Tibial artery (tissue), 4 donors: ENCODE measurements around the gene ADAMTSL4.

Experiments used
- DNase-seq, 2 donors: peaks; one replicate each; pipeline ENCODE4 v3.0.0-alpha.2; 2019
- H3K27ac ChIP-seq, 2 donors: fragments of 200-600 bp; sonication (generic) in 1 of 2; 1 replicate in 1 of 2; 2 replicates in 1 of 2; pipeline ENCODE4 v1.5.1; 2018 to 2019; ENCODE audit warnings: mild to moderate bottlenecking in 1 of 2
- H3K27me3 ChIP-seq, 2 donors: fragments of 200-600 bp; sonication (generic) in 1 of 2; one replicate each; pipeline versions ENCODE4 v1.5.1 to v1.6.0; 2016 to 2019
- H3K36me3 ChIP-seq, 3 donors: fragments of 200-600 bp; sonication (generic) in 2 of 3; one replicate each; pipeline ENCODE4 v1.5.1; 2016 to 2019; ENCODE audit warnings: mild to moderate bottlenecking in 2 of 3
- H3K4me1 ChIP-seq, 4 donors: fragments of 200-600 bp; sonication (generic) in 2 of 4; 1 replicate in 3 of 4; 2 replicates in 1 of 4; pipeline ENCODE4 v1.5.1; 2016 to 2019
- H3K4me3 ChIP-seq, 2 donors: fragments of 200-600 bp; sonication (generic) in 1 of 2; 1 replicate in 1 of 2; 2 replicates in 1 of 2; pipeline ENCODE4 v1.5.1; 2018 to 2019; ENCODE audit warnings: mild to moderate bottlenecking in 2 of 2
- H3K9me3 ChIP-seq, 3 donors: fragments of 200-600 bp; sonication (generic) in 1 of 3; one replicate each; pipeline ENCODE4 v1.5.1; 2016 to 2019
- intact Hi-C: fragments of 100-400 bp; cut with DNase I; formaldehyde crosslinking; loops from one replicate; pipeline ENCODE4 v1.15.0; 2023; ENCODE audit warnings: low total_unique reads
- TF ChIP-seq, protein P1 (sequence below), 2 experiments: fragments of 200-600 bp in 1 of 2; fragments of 450-650 bp in 1 of 2; IDR thresholded peaks; one replicate each; pipeline ENCODE4 v1.5.1; 2017 to 2019; ENCODE audit warnings: antibody characterized with exemption in 2 of 2, mild to moderate bottlenecking in 1 of 2, moderate library complexity in 1 of 2

The ADAMTSL4 gene

GRCh38 chr1:150550222-150551050 lies 1.2 kb downstream of the ADAMTSL4 start:
- no peaks in the 10 kb centered on the region for H3K27me3 ChIP-seq
- peak in 1 of 2 donors; percentile 85 for DNase-seq
- intact Hi-C loops = loop anchor here (10.0 kb wide), 1 partner anchor 454 kb away; the partner anchor contains the start of genes MINDY1 and PRUNE1
- peak overlapping the region; percentile 92 to 97 for H3K27ac ChIP-seq
- peaks cover 3 to 61% (median 50%) of the 10 kb centered on the region in 4 donors for H3K4me1 ChIP-seq
- no peaks in the 10 kb centered on the region for H3K9me3 ChIP-seq
- H3K4me3 ChIP-seq = peak overlapping the region; percentile 59 to 73
- peaks cover 0 to 17% (median 12%) of the 10 kb centered on the region in 3 donors for H3K36me3 ChIP-seq
- TF ChIP-seq, protein P1, sequence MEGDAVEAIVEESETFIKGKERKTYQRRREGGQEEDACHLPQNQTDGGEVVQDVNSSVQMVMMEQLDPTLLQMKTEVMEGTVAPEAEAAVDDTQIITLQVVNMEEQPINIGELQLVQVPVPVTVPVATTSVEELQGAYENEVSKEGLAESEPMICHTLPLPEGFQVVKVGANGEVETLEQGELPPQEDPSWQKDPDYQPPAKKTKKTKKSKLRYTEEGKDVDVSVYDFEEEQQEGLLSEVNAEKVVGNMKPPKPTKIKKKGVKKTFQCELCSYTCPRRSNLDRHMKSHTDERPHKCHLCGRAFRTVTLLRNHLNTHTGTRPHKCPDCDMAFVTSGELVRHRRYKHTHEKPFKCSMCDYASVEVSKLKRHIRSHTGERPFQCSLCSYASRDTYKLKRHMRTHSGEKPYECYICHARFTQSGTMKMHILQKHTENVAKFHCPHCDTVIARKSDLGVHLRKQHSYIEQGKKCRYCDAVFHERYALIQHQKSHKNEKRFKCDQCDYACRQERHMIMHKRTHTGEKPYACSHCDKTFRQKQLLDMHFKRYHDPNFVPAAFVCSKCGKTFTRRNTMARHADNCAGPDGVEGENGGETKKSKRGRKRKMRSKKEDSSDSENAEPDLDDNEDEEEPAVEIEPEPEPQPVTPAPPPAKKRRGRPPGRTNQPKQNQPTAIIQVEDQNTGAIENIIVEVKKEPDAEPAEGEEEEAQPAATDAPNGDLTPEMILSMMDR (IDR thresholded peaks at IDR 0.05) = no peak

DNA sequence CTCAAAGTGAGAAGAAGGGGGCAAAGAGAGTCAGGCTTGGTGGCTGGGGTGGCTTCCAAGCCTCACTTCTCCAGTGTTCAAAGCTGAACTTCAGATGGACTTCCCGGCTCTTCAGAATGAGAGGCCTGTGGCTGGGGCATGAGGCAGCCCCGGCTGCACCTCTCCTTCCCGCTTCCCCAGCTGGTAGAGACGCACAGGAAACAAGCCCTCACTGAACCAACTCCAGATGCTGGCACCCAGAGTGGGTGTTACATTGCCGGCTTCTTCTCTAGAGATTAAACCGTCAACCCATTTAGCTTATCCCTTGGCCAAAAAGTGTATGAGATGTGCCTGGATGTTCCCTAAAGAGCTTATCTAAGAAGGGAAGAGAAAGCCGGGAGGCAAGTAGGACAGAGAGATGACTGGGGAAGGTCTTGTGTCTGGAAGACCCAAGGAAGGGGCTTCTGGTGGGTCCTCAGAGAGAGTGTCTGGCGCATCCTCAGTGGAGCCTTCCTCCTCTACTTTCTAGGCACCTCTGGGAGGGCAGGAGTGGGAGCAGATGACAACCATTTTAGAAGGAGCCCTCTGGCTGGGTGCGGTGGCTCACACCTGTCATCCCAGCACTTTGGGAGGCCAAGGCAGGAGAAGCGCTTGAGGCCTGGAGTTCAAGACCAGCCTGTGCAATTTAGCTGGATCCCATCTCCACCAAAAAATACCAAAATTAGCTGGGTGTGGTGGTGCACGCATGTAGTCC lies 2.0 kb downstream of the ADAMTSL4 start:
- peaks cover 0 to 24% (median 20%) of the 10 kb centered on the region in 3 donors for H3K36me3 ChIP-seq
- H3K9me3 ChIP-seq = no peaks in the 10 kb centered on the region
- peak overlapping the region in 1 of 2 donors; percentile 73 for H3K4me3 ChIP-seq
- intact Hi-C loops = loop anchor here (10.0 kb wide), 1 partner anchor 454 kb away; the partner anchor contains the start of genes MINDY1 and PRUNE1
- no peaks in the 10 kb centered on the region for H3K27me3 ChIP-seq
- TF ChIP-seq, protein P1 (IDR thresholded peaks at IDR 0.05) = no peak
- peaks cover 3 to 61% (median 50%) of the 10 kb centered on the region in 4 donors for H3K4me1 ChIP-seq
- H3K27ac ChIP-seq = peak overlapping the region; percentile 92 to 97
- peak in 1 of 2 donors; percentile 76 for DNase-seq

- Histone ChIP-seq H3K4me1 (peaks cover 3 to 61% (median 50%) of the 10 kb centered on the region in 4 donors), H3K27ac (peak overlapping the region; percentile 92 to 97), H3K36me3 (peaks cover 0 to 30% (median 25%) of the 10 kb centered on the region in 3 donors), H3K27me3 (no peaks in the 10 kb centered on the region), H3K9me3 (no peaks in the 10 kb centered on the region), H3K4me3 (no peak overlapping the region)
- DNase-seq = no peak
- TF ChIP-seq, protein P1 (IDR thresholded peaks at IDR 0.05) = no peak
- intact Hi-C loops = loop anchor here (10.0 kb wide), 1 partner anchor 453 kb away; the partner anchor contains the start of genes MINDY1 and PRUNE1
Measured at GRCh38 chr1:150551784-150552127, 2.5 kb downstream of the ADAMTSL4 start.

GRCh38 chr1:150552128-150552910 lies 3.1 kb downstream of the ADAMTSL4 start:
- Histone ChIP-seq H3K9me3 (no peaks in the 10 kb centered on the region), H3K27me3 (no peaks in the 10 kb centered on the region), H3K27ac (peak overlapping the region; percentile 92 to 97), H3K36me3 (peaks cover 0 to 36% (median 31%) of the 10 kb centered on the region in 3 donors), H3K4me3 (no peak overlapping the region), H3K4me1 (peaks cover 3 to 67% (median 53%) of the 10 kb centered on the region in 4 donors)
- intact Hi-C loops = loop anchor here (10.0 kb wide), 1 partner anchor 452 kb away; the partner anchor contains the start of genes MINDY1 and PRUNE1
- TF ChIP-seq, protein P1 (IDR thresholded peaks at IDR 0.05) = no peak
- peak; percentile 95 to 96 for DNase-seq

GRCh38 chr1:150552911-150553289 lies 3.7 kb downstream of the ADAMTSL4 start:
- DNase-seq = peak in 1 of 2 donors; percentile 71
- Histone ChIP-seq H3K27me3 (no peaks in the 10 kb centered on the region), H3K36me3 (peaks cover 0 to 41% (median 36%) of the 10 kb centered on the region in 3 donors), H3K4me3 (no peak overlapping the region), H3K4me1 (peaks cover 3 to 70% (median 56%) of the 10 kb centered on the region in 4 donors), H3K9me3 (no peaks in the 10 kb centered on the region), H3K27ac (peak overlapping the region; percentile 92 to 97)
- intact Hi-C loops = loop anchor here (10.0 kb wide), 1 partner anchor 452 kb away; the partner anchor contains the start of genes MINDY1 and PRUNE1
- TF ChIP-seq, protein P1 (IDR thresholded peaks at IDR 0.05) = no peak
